ENCODE data around the gene RNF121. TPM values are rescaled to one million over a fixed set of nuclear protein-coding genes. Genes with fewer than 3 reads are reported as not detected.

Gene RNF121
- total and polyA plus RNA-seq, 2 of the 13 experiments (the other 11 are each of a cell fraction or from before 2014, with no cell fraction given), result 28.6 to 44.3 TPM

DNA sequence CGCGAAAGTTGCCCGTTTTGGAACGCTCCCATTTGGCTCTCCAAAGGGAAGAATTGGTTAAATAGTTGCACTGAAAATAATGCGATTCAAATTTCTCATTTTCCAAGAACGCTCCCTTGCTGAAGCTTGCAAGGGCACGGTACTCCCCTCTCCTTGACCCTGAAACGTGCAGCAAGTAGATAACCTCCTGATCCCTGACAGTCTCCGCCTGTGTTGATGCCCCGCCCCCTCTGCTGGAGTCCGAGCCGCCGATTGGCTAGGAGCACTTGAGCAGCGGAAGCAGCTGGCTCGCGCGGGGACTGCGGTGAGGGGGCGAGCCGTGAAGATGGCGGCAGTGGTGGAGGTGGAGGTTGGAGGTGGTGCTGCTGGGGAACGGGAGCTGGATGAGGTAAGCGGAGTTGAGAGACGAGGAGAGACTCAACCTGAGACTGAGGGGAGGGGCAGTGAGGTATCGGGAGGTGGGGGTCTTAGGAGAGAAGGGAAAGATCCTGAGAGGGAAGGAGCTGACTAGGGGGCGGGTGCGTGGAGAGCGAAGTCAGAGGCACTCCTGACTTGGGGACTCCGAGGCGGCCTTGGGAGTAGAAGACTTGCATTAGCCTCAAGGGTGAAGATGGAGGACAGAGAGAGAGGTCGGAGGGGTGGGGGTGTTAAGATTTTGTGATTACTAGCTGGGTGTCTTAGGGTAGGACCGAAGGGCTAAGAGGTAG, at the start of gene RNF121 (continued):
- no peak for TF ChIP-seq ZHX2 (IDR thresholded peaks at IDR 0.05; ENCODE audit: low read depth)
- TF ChIP-seq ZHX2 (CRISPR knock-in tag; IDR thresholded peaks at IDR 0.05; ENCODE audit: borderline replicate concordance), result no peak
- TF ChIP-seq ZNF451 (CRISPR knock-in tag; IDR thresholded peaks at IDR 0.05), result no peak
- TF ChIP-seq ZNF205 (CRISPR knock-in tag; IDR thresholded peaks at IDR 0.05), result no peak
- TF ChIP-seq BCL3 (CRISPR knock-in tag; IDR thresholded peaks at IDR 0.05), result peak; percentile 32; the same call in 1 of the 2 replicates
- no peak for TF ChIP-seq SYNCRIP (IDR thresholded peaks at IDR 0.05; ENCODE audit: insufficient read depth, low read depth, low read length)
- TF ChIP-seq TAF15 (IDR thresholded peaks at IDR 0.05; ENCODE audit: low read depth, low read length, poor library complexity, severe bottlenecking), result peak; percentile 50
- TF ChIP-seq SIN3B (IDR thresholded peaks at IDR 0.05; ENCODE audit: low read length), result peak; percentile 74; the same call in 1 of the 2 replicates
- TF ChIP-seq, protein P1, sequence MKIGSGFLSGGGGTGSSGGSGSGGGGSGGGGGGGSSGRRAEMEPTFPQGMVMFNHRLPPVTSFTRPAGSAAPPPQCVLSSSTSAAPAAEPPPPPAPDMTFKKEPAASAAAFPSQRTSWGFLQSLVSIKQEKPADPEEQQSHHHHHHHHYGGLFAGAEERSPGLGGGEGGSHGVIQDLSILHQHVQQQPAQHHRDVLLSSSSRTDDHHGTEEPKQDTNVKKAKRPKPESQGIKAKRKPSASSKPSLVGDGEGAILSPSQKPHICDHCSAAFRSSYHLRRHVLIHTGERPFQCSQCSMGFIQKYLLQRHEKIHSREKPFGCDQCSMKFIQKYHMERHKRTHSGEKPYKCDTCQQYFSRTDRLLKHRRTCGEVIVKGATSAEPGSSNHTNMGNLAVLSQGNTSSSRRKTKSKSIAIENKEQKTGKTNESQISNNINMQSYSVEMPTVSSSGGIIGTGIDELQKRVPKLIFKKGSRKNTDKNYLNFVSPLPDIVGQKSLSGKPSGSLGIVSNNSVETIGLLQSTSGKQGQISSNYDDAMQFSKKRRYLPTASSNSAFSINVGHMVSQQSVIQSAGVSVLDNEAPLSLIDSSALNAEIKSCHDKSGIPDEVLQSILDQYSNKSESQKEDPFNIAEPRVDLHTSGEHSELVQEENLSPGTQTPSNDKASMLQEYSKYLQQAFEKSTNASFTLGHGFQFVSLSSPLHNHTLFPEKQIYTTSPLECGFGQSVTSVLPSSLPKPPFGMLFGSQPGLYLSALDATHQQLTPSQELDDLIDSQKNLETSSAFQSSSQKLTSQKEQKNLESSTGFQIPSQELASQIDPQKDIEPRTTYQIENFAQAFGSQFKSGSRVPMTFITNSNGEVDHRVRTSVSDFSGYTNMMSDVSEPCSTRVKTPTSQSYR (CRISPR knock-in tag; IDR thresholded peaks at IDR 0.05; ENCODE audit: borderline replicate concordance), result peak; percentile 21; the same call in 1 of the 2 replicates
- TF ChIP-seq, protein P2, sequence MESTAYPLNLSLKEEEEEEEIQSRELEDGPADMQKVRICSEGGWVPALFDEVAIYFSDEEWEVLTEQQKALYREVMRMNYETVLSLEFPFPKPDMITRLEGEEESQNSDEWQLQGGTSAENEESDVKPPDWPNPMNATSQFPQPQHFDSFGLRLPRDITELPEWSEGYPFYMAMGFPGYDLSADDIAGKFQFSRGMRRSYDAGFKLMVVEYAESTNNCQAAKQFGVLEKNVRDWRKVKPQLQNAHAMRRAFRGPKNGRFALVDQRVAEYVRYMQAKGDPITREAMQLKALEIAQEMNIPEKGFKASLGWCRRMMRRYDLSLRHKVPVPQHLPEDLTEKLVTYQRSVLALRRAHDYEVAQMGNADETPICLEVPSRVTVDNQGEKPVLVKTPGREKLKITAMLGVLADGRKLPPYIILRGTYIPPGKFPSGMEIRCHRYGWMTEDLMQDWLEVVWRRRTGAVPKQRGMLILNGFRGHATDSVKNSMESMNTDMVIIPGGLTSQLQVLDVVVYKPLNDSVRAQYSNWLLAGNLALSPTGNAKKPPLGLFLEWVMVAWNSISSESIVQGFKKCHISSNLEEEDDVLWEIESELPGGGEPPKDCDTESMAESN (CRISPR knock-in tag; conservative IDR thresholded peaks at IDR 0.05), result no peak
- TF ChIP-seq, protein P3, sequence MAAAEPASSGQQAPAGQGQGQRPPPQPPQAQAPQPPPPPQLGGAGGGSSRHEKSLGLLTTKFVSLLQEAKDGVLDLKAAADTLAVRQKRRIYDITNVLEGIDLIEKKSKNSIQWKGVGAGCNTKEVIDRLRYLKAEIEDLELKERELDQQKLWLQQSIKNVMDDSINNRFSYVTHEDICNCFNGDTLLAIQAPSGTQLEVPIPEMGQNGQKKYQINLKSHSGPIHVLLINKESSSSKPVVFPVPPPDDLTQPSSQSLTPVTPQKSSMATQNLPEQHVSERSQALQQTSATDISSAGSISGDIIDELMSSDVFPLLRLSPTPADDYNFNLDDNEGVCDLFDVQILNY (CRISPR knock-in tag; conservative IDR thresholded peaks at IDR 0.05), result no peak; the same call in 1 of the 2 replicates
- no peak; the same call in 1 of the 2 replicates for TF ChIP-seq ZNF503 (CRISPR knock-in tag; IDR thresholded peaks at IDR 0.05)

Data from HepG2 (cell line).